ENCODE data around the gene HCFC1R1.

Gene HCFC1R1

DNA sequence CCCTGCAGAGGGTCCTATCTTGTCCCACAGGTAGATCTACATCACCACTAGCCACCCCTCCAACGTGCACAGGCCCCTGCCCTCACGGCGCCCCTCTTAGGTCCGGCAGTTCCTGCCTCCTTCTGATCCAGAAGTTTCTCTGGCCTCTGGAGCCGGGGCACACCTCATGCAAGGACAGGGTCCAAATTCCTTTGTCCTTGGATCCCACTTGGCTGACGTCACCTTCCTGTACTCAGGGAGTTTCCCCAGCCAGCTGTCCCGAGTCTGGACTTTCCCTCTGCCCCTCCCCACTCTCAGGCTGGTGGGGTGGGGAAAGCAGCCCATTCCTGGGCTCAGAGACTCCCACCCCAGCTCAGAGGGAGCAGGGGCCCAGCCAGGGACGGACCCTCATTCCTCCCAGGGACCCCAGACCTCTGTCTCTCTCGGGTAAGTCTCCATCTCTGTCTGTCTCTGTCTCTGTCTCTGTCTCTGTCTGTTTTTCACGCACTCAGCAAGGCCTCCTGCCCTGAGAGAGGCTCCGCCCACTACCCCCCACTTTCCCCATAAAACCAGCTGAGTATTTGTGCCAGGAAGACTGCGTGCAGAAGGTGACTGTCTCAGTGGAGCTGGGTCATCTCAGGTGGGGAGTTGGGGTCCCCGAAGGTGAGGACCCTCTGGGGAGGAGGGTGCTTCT, 41.5 kb upstream of the HCFC1R1 start, which contains the start of gene IL32:
Gene IL32 (plus strand): TSS at position 572 of the 673 bp plus-strand sequence. CDS start 172 bp downstream, outside the sequence.
- H3K27me3 ChIP-seq (ENCODE audit: low read depth, low read length): no peaks in the 10 kb centered on the region
- no peaks in the 10 kb centered on the region for H3K36me3 ChIP-seq (ENCODE audit: control insufficient read depth in 1 of 2, insufficient read depth in 2 of 2, low read length in 2 of 2)
- no peaks in the 10 kb centered on the region for H3K9me3 ChIP-seq (ENCODE audit: control insufficient read depth in 1 of 2, low read length in 2 of 2)
- H3K4me3 ChIP-seq (ENCODE audit: low read depth in 1 of 2, low read length in 2 of 2): peak within 1 kb of the TSS; percentile 48 to 78
- peaks cover 0 to 6% of the 10 kb centered on the region in 2 donors for H3K4me1 ChIP-seq (ENCODE audit: control insufficient read depth in 1 of 2, insufficient read depth in 2 of 2, low read length in 2 of 2)
- peak within 1 kb of the TSS; percentile 87 for H3K27ac ChIP-seq (ENCODE audit: low read length)

DNA sequence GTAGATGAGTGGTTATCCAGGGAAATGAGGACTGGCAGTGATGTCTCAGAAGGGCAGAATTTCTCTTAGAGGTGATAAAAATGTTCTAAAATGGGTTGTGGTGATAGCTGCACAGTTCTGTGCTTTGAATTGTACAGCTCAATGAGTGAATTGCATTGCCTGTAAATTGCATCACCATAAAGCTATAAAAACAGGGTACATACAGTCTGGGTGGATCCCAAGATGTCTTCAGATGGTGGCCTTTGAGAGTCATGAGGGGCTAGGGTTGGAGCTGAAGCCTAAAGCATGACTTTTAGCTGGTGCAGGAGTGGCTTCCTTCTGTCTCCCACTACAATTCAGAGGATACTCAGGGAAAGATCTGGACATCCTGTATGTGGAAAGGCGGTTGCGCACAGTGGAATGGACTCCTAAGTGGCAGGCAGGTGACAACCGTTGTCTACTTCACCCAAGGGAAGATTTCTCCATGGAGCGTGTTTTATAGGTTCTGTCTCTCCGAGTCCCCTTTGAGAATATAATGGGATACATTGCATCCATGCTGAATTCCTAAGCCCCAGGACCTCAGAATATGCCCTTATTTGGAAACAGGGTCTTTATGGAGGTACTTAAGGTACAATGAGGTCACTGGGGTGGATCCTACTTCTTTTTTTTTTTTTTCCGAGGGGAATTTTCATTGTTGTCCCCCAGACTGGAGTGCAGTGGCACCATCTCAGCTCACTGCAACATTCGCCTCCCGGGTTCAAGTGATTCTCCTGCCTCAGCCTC, 40.1 kb upstream of the HCFC1R1 start:
- Histone ChIP-seq H3K27me3 (ENCODE audit: low read depth, low read length) (no peaks in the 10 kb centered on the region), H3K4me3 (ENCODE audit: low read depth in 1 of 2, low read length in 2 of 2) (no peak overlapping the region), H3K9me3 (ENCODE audit: control insufficient read depth in 1 of 2, low read length in 2 of 2) (no peaks in the 10 kb centered on the region), H3K4me1 (ENCODE audit: control insufficient read depth in 1 of 2, insufficient read depth in 2 of 2, low read length in 2 of 2) (peaks cover 0 to 12% of the 10 kb centered on the region in 2 donors), H3K27ac (ENCODE audit: low read length) (no peak overlapping the region), H3K36me3 (ENCODE audit: control insufficient read depth in 1 of 2, insufficient read depth in 2 of 2, low read length in 2 of 2) (no peaks in the 10 kb centered on the region)

DNA sequence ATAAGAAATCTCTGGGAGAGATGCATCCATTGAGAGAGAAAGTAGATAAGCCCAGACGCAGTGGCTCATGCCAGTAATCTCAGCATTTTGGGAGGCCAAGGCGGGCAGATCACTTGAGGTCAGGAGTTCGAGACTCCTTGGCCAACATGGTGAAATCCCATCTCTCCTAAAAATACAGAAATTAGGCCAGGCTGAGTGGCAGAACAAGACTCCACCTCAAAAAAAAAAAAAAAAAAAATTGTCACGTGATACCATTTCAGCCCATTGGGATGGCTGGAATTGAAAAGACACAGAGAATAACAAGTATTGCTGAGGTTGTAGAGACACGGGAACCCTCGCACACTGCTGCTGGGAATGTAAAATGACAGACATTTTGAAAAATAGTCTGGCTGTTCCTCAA, 38.8 kb upstream of the HCFC1R1 start:
- H3K4me3 ChIP-seq (ENCODE audit: low read depth in 1 of 2, low read length in 2 of 2): no peak overlapping the region
- no peaks in the 10 kb centered on the region for H3K27me3 ChIP-seq (ENCODE audit: low read depth, low read length)
- H3K36me3 ChIP-seq (ENCODE audit: control insufficient read depth in 1 of 2, insufficient read depth in 2 of 2, low read length in 2 of 2): no peaks in the 10 kb centered on the region
- no peak overlapping the region for H3K27ac ChIP-seq (ENCODE audit: low read length)
- no peaks in the 10 kb centered on the region for H3K9me3 ChIP-seq (ENCODE audit: control insufficient read depth in 1 of 2, low read length in 2 of 2)
- peaks cover 0 to 22% of the 10 kb centered on the region in 2 donors for H3K4me1 ChIP-seq (ENCODE audit: control insufficient read depth in 1 of 2, insufficient read depth in 2 of 2, low read length in 2 of 2)

DNA sequence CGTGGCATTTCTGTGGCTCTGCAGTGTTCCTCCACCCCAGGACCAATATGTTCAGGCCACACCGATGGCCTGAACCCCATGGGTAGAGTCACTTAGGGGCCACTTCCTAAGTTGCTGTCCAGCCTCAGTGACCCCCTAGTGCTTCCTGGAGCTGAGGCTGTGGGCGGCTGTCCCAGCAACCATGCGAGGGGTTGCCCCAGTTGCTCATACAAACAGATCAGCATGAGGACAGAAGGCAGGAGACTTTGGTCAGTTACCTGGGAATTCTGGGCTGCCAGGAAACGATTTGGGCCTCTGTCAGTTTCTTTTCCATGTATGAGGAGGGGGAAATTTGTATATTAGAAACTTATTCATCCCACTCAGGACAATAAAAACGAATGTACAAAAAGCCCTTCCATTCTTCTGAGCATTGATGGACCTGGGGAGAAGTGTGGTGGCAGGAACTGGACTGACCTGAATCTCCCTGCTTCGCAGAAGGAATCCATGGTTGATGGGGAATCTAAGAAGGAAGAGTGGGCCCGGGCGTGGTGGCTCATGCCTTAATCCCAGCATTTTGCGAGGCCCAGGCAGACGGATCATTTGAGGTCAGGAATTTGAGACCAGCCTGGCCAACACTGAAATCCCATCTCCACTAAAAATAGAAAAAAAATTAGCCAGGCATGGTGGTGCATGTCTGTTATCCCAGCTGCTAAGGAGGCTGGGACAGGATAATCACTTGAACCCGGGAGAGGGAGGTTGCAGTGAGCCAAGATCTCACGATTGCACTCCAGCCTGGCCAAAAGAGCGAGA, 36.8 kb upstream of the HCFC1R1 start:
- H3K4me1 ChIP-seq (ENCODE audit: control insufficient read depth in 1 of 2, insufficient read depth in 2 of 2, low read length in 2 of 2): peaks cover 0 to 22% of the 10 kb centered on the region in 2 donors
- H3K27me3 ChIP-seq (ENCODE audit: low read depth, low read length): no peaks in the 10 kb centered on the region
- H3K9me3 ChIP-seq (ENCODE audit: control insufficient read depth in 1 of 2, low read length in 2 of 2): no peaks in the 10 kb centered on the region
- H3K36me3 ChIP-seq (ENCODE audit: control insufficient read depth in 1 of 2, insufficient read depth in 2 of 2, low read length in 2 of 2): no peaks in the 10 kb centered on the region
- H3K4me3 ChIP-seq (ENCODE audit: low read depth in 1 of 2, low read length in 2 of 2): no peak overlapping the region
- no peak overlapping the region for H3K27ac ChIP-seq (ENCODE audit: low read length)

DNA sequence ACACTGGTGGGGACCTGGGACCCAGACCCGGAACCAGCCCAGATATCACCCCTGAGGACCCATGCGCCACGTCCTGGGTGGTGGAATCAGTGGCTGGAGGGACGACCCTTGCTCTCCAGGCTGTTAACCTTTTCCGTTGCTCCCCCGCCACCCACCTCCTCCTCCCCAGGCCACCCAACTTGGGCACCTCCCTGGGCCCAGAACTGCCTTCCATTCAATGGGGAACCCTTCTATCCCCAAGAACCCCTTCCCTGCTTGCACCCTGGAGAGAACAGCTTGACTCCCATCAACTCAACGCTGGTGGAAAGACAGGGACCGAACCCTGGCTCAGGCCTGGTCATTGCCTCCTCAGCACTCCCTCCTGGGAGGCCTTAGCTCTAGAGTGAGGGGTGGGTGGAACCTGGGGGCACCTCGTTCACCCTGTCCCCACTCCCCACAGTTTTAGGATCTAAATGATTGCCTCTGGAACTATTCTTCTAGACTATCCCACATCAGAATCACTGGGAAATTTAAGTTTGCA, 36.0 kb upstream of the HCFC1R1 start:
- Histone ChIP-seq H3K27ac (ENCODE audit: low read length) (peak overlapping the region; percentile 80), H3K27me3 (ENCODE audit: low read depth, low read length) (no peaks in the 10 kb centered on the region), H3K4me3 (ENCODE audit: low read depth in 1 of 2, low read length in 2 of 2) (peak overlapping the region; percentile 50 to 79), H3K36me3 (ENCODE audit: control insufficient read depth in 1 of 2, insufficient read depth in 2 of 2, low read length in 2 of 2) (no peaks in the 10 kb centered on the region), H3K9me3 (ENCODE audit: control insufficient read depth in 1 of 2, low read length in 2 of 2) (no peaks in the 10 kb centered on the region), H3K4me1 (ENCODE audit: control insufficient read depth in 1 of 2, insufficient read depth in 2 of 2, low read length in 2 of 2) (peaks cover 0 to 23% of the 10 kb centered on the region in 2 donors)

DNA sequence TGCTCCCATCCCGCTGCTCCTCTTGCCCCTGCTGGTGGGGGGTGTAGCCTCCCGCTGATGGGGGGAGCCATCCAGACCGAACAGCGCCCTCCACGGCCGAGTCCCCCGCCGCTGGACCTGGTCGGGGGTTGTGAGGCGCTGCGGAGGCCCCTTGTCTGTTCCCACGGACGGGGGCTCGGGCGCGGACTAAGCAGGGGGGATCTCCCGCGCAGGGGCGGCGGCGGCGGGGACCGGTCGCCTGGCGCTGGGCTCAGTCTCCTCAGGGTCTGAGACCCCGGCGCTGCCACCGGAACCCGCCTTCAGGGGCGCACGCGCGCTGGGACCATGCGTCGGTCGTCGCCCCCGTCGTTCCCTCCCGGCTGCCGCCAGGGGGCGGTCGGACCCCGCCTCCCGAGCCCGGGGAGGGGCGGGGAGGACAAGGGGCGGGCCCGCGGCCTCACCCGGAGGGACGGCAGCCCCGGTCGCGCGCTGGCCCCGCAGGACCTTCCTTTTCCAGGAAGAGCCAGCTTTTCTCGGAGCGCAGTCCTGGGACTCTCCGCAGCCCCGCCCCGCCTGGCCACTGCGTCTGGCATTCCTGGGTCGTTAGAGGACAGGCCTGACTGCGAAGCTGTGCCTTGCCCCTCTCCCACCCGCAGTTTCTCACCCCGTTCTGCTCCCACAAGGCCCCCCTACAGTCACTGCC, 35.4 kb upstream of the HCFC1R1 start:
- H3K4me1 ChIP-seq (ENCODE audit: control insufficient read depth in 1 of 2, insufficient read depth in 2 of 2, low read length in 2 of 2): peaks cover 0 to 20% of the 10 kb centered on the region in 2 donors
- no peaks in the 10 kb centered on the region for H3K27me3 ChIP-seq (ENCODE audit: low read depth, low read length)
- peak overlapping the region; percentile 80 for H3K27ac ChIP-seq (ENCODE audit: low read length)
- H3K36me3 ChIP-seq (ENCODE audit: control insufficient read depth in 1 of 2, insufficient read depth in 2 of 2, low read length in 2 of 2): no peaks in the 10 kb centered on the region
- peak overlapping the region; percentile 50 to 79 for H3K4me3 ChIP-seq (ENCODE audit: low read depth in 1 of 2, low read length in 2 of 2)
- no peaks in the 10 kb centered on the region for H3K9me3 ChIP-seq (ENCODE audit: control insufficient read depth in 1 of 2, low read length in 2 of 2)

DNA sequence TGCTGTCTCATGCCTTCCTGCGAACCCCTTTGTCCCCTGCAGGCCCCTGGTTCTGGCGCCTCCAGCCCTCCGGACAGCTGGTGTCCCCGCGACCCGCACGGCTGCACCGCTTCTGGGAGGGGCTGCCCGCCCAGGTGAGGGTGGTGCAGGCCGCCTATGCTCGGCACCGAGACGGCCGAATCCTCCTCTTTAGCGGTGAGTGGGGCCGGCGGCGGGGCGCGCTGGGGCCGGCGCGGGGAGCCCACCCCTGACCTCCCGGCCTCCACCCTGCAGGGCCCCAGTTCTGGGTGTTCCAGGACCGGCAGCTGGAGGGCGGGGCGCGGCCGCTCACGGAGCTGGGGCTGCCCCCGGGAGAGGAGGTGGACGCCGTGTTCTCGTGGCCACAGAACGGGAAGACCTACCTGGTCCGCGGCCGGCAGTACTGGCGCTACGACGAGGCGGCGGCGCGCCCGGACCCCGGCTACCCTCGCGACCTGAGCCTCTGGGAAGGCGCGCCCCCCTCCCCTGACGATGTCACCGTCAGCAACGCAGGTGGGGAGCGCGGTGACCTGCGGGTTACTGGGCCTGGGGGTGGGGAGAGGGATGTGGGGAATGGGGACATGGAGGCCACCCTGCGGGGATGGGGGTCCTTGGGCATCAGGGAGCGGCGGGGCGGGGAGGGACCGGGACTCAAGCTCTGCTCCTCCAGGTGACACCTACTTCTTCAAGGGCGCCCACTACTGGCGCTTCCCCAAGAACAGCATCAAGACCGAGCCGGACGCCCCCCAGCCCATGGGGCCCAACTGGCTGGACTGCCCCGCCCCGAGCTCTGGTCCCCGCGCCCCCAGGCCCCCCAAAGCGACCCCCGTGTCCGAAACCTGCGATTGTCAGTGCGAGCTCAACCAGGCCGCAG, 34.6 kb upstream of the HCFC1R1 start:
- no peaks in the 10 kb centered on the region for H3K9me3 ChIP-seq (ENCODE audit: control insufficient read depth in 1 of 2, low read length in 2 of 2)
- peak overlapping the region; percentile 37 to 79 for H3K4me3 ChIP-seq (ENCODE audit: low read depth in 1 of 2, low read length in 2 of 2)
- H3K27ac ChIP-seq (ENCODE audit: low read length): no peak overlapping the region
- no peaks in the 10 kb centered on the region for H3K36me3 ChIP-seq (ENCODE audit: control insufficient read depth in 1 of 2, insufficient read depth in 2 of 2, low read length in 2 of 2)
- H3K27me3 ChIP-seq (ENCODE audit: low read depth, low read length): no peaks in the 10 kb centered on the region
- peaks cover 0 to 20% of the 10 kb centered on the region in 2 donors for H3K4me1 ChIP-seq (ENCODE audit: control insufficient read depth in 1 of 2, insufficient read depth in 2 of 2, low read length in 2 of 2)

DNA sequence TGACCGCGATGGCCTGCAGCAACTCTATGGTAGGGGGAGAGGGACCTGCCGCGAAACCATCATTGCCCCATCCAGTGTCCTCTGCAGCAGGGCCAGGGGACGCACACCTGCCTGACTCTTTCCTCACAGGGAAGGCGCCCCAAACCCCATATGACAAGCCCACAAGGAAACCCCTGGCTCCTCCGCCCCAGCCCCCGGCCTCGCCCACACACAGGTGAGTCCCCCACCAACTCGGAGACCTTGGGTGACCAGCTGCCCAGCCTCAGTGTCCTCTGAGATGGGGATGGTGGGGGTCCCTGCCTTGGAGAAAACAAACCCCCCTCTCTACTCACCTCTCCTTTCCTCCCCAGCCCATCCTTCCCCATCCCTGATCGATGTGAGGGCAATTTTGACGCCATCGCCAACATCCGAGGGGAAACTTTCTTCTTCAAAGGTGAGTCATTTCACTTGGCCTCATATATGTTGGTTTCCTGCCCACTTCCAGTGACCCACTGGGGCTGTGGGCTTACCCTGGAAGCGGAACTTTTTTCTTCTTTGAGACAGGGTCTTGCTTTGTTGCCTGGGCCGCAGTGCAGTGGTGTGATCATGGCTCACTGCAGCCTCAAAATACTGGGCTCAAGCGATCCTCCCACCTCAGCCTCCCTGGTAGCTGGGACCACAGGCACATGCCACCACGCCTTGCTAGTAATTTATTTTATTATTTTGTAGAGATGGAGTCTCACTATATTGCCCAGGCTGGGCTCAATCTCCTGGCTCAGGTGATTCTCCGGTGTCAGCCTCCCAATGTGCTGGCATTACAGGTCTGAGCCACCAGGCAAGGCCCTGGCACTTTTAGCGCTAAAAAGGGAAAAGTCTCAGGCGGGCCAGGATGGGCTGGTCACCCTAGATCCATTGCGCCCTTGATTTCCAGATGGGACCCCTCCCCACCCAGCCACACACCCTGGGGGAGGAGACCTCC, 33.7 kb upstream of the HCFC1R1 start:
- H3K4me1 ChIP-seq (ENCODE audit: control insufficient read depth in 1 of 2, insufficient read depth in 2 of 2, low read length in 2 of 2): peaks cover 0 to 20% of the 10 kb centered on the region in 2 donors
- H3K36me3 ChIP-seq (ENCODE audit: control insufficient read depth in 1 of 2, insufficient read depth in 2 of 2, low read length in 2 of 2): no peaks in the 10 kb centered on the region
- H3K4me3 ChIP-seq (ENCODE audit: low read depth in 1 of 2, low read length in 2 of 2): peak overlapping the region in 1 of 2 donors; percentile 79
- H3K9me3 ChIP-seq (ENCODE audit: control insufficient read depth in 1 of 2, low read length in 2 of 2): no peaks in the 10 kb centered on the region
- no peak overlapping the region for H3K27ac ChIP-seq (ENCODE audit: low read length)
- no peaks in the 10 kb centered on the region for H3K27me3 ChIP-seq (ENCODE audit: low read depth, low read length)

DNA sequence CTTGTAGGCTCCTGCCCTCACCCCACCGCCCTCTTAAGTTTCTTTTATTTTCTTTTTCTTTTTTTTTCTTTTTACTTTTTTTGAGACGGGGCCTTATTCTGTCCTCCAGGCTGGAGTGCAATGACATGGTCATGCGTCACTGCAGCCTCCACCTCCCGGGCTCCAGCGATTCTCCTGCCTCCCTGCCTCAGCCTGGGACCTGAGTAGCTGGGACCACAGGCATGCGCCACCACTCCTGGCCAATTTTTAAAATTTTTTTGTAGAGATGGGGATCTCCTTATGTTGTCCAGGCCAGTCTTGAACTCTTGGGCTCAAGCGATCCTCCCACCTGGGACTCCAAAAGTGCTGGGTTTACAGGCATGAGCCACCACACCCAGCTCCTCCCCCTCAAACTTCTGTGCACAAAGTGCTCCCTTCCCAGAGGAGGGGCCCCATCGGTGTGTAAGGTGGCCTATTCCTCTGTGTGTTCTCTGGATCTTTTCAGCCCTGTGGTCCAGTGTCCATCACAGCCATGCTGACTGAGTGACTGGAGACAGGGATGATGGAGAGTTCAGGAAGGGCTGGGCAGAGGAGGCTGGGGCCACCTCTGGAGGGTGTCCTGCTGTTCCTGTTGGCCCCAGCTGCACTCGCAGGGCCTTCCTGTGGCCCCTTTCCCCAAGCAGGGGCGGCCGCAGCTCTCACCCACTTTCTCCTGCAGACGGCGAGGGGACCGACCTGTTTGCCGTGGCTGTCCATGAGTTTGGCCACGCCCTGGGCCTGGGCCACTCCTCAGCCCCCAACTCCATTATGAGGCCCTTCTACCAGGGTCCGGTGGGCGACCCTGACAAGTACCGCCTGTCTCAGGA, 32.8 kb upstream of the HCFC1R1 start:
- no peak overlapping the region for H3K4me3 ChIP-seq (ENCODE audit: low read depth in 1 of 2, low read length in 2 of 2)
- no peak overlapping the region for H3K27ac ChIP-seq (ENCODE audit: low read length)
- no peaks in the 10 kb centered on the region for H3K36me3 ChIP-seq (ENCODE audit: control insufficient read depth in 1 of 2, insufficient read depth in 2 of 2, low read length in 2 of 2)

More for the DNA sequence above, 32.8 kb upstream of the HCFC1R1 start:
- Histone ChIP-seq H3K9me3 (ENCODE audit: control insufficient read depth in 1 of 2, low read length in 2 of 2) (no peaks in the 10 kb centered on the region), H3K4me1 (ENCODE audit: control insufficient read depth in 1 of 2, insufficient read depth in 2 of 2, low read length in 2 of 2) (peaks cover 0 to 20% of the 10 kb centered on the region in 2 donors), H3K27me3 (ENCODE audit: low read depth, low read length) (no peaks in the 10 kb centered on the region)

Measured in muscle layer of duodenum (tissue), 2 donors.